M059J (cell line): Measurements from ENCODE around the gene PCK2. TPM values are rescaled to one million over a fixed set of nuclear protein-coding genes. Genes with fewer than 3 reads are reported as not detected.
"Not testable (repeated sequence)": the region's sequence is repeated elsewhere in the genome, so short reads cannot be mapped to it uniquely, and the experiment has no call there.

Experiments used
- DNase-seq: peaks from one replicate; pipeline ENCODE4 v3.0.0-alpha.2; 2012; ENCODE audit warnings: low read depth
- total RNA-seq: library from RNA; depleted of rRNA; stranded (reverse); fragments of >200 nt; shearing (Covaris generic); gene quantifications from 2 replicates; pipeline ENCODE4 v1.2.3, GENCODE V29; 2014; rRNA removed

Gene PCK2
- total RNA-seq, result 3.5 and 15.6 TPM in 2 replicates

DNA sequence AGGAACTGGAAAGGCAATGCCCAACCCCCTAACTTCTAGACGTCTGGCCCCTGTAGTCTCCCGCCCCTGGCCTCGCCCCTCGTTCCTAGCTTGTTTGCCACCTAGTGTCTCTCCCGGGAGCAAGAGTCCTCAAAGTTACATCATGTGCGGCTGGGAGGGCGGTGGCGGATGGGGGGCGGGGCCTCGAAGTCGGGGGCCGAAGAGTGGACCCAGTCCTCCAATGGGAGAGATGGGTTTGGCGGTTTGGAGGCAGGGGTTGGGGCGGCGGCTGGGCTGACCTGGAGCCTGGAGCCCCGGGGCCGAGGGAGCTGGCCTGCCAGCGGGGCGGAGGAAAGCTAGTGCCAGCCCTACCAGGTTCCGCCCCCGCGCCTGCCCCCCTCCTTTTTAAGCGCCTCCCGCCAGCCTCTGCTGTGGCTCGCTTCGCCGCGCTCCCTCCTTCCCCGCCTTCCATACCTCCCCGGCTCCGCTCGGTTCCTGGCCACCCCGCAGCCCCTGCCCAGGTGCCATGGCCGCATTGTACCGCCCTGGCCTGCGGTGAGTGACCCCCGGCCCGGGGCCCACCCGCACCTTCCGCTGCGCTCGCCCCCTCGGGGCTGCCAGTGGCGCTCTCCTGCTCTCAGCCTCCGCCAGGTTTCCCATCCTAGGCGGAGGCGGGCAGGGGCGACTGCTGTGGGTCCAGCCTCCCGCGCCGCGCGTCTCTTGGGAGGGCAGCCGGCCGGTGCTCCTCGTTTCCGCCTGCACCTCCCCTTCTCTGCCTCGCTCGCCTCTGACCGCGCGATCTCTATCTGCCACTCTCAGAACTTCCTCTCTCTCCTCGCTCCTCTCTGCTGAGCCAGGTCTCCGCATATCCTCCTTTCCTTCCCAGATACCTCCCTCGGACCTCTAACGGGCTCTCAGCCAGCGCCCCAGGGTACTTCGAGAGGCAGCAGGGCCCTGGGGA, at the start of gene PCK2:
PCK2 (plus strand) TSS at position 411 of the 940 bp plus-strand sequence; CDS start at position 506, 95 bp downstream.
- DNase-seq, result peak; percentile 89

DNA sequence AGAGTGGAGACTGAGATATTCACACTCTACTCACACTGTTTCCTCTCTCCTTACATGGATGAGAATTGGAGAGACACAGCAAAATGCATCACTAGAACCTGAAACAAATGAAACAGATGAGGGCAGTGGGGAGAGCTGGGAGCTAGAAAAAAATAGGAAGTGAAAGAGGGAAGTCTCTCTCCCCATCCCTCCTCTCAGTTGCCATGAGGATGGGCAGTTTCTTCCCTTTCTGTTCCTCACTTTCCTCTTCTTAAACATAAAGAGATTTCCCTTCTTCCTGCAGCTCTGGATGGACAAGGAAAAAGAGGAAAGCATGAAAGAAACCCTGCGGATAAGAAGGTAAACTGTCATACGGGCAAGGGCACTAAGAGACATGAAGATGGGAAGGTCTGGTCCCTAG, 45.1 kb upstream of the PCK2 start:
- not testable (repeated sequence) for DNase-seq

DNA sequence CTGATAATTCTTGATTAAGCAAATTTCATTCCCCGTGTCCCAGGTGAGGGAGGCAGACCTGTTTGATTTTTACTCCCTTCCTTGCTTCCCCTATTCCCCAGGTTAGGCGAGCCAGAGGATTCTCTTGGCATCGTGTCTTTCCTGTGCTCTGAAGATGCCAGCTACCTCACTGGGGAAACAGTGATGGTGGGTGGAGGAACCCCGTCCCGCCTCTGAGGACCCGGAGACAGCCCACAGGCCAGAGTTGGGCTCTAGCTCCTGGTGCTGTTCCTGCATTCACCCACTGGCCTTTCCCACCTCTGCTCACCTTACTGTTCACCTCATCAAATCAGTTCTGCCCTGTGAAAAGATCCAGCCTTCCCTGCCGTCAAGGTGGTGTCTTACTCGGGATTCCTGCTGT, 43.4 kb upstream of the PCK2 start:
- DNase-seq, result not testable (repeated sequence)

DNA sequence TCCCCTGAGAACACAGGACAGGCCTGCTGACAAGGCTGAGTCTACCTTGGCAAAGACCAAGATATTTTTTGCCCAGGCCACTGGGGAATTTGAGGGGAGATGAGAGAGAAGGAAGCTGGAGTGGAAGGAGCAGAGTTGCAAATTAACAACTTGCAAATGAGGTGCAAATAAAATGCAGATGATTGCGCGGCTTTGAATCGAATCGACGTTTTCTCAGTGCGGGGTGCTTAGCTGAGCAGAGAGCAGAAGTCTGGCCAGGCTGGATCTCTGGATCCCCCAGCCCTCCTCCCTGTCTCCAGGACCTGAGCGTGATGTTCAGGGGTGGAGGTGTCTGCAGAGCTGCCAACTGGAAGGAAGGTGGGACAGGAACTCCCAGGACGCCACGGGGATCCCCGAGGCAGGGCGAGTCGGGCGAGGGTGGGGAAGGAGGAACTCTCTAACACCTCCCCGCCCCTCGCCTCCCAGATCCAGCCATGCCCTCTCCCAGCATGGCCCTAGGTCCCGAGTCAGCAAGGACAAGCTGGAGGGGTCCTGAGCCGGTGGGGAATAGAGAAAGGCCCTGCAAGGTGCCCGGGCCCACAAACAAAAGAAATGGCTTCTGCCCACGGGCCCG, 42.8 kb upstream of the PCK2 start:
- no peak for DNase-seq

DNA sequence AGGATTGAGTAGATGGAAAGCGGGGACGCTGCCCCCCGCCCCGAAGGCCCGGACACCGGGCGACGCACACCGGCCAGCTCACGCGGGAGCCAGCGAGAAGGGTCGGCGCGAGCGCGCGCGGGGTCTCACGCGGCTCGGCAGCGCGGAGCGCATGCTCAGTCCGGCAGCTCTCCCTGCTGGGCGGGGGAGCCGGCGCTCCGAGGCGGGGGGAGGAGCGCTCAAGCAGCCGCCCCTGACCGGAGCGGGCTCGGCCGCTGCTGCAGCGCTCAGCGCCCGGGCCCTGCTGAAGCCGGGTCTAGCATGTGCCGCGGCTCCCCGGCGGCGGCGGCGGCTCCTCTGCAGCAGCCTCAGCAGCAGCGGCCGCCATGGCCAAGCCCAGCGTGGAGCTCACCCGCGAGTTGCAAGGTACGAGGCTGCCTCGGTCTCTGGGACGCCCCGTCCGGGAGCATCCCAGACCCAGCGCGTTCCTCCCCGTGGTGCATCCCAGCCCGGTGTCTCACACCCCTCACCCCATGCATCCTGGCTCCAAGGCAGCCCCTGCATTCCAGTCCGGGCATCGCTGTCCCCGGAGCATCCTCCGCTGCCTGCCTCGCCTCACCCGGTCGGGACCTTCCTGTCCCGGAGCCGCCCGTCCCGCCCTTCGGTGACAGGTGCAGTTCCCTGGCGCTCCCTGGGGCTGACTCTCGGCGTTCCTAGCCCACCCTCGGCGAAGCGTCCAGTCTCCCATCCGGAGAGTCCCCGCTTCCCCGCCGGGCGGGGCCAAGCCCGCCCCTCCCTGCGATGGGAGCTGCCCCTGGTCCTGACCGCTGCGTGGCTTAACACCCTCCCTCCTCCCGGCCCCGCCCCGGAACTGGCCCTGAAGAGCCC, 42.1 kb upstream of the PCK2 start, which contains the start of gene CARMIL3:
CARMIL3 (plus strand) TSS at position 221 of the 867 bp plus-strand sequence; CDS start at position 366, 145 bp downstream.
- peak; percentile 40 for DNase-seq

DNA sequence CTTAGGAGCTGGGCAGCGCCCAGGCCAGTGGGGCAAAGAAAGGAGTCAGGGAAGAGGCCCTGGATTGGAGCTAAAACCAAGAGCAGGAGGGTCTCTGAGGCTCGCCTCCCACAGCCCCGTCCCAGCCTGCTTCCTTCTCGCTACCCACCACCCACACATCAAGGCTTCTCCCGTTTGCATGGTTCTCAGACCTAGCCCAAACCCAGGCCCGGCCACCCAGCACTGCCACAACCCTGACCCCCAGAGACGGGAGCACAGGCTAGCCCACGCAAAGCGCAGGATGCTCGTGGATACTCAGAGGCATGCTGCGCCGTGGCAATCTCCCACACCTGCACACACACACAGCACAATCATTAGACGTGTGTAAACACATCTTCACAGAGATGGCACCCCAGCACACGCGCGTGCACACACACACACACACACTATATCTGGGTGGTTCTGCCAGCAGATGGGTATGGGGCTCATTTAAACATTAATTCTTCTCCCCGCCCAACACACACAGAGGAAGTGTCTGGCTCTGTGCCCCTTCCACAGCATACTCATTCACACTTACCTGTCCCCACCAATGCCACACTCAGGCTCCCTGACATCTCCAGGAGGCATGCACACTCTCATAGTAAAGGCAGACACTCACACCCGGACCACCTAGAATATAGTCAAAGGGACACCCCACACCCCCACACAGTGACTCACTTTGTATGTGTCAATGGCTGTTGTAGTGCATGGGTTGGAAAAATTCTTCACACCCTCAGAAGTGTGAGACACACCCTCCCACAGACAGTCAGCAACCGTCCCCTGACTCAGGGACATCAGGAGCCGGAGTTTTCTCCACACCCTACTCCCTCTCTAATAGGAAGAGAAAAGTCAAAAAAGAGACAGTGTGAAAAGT, 41.2 kb upstream of the PCK2 start:
- no peak for DNase-seq

DNA sequence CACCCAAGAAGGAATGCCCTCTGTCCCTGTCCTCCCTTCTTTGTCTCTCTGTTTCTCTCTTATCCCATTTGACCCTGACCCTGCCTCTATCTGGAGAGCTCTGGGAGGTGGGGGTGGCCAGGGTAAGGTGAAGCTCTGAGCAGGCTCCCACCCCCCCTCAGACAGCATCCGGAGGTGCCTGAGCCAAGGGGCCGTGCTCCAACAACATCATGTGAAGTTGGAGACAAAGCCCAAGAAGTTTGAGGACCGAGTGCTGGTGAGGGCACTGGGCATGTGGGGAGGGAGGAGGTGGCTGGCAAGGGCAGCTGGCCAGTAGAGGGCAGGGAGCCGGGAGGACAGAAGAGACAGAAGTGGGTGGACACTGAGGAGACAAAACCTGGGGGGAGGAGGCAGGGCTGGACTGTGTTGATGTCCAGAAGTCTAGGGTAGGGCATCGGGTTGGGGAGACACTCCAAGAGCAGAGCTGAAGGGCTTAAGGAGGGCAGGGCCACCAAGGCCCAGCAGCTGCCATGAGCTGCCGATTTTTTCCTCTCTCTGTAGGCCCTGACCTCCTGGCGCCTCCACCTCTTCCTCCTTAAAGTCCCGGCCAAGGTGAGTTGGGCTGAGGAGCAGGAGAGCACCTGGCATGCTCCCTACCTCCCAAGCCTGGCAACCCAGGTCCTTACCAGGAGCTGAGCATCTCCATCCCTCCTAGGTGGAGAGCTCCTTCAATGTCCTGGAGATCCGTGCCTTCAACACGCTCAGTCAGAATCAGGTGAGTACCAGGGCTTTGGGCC, 40.4 kb upstream of the PCK2 start:
- no peak for DNase-seq

DNA sequence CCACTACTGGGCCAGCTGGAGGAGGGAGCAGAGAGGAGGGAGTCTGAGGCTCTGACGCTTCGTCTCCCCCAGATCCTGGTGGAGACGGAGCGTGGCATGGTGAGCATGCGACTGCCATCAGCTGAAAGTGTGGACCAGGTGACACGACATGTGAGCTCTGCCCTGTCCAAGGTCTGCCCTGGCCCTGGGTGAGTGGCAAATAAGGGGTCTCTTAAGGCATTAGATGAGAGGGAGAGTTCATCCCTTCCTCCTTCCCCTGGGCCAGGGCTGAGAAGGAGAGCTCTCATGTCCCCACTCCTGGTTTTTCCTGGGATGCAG, 39.8 kb upstream of the PCK2 start:
- DNase-seq, result no peak

DNA sequence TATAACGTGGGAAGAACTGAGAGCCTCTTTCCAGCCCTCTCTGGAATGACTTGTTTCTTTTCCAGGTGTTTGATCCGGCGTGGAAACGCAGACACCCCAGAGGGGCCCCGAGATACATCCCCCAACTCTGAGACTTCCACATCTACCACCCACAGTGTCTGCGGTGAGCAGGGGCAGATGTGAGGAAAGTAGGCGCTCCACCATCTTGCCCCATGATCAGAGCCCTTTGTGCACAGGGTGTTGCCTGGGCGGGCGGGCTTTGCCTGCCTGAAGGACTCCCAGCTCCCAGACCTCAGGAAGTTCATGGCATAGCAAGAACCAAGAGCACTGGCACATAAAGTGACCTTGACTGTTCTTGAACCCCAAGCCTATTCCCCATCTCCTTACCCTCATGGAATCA, 39.5 kb upstream of the PCK2 start:
- no peak for DNase-seq

DNA sequence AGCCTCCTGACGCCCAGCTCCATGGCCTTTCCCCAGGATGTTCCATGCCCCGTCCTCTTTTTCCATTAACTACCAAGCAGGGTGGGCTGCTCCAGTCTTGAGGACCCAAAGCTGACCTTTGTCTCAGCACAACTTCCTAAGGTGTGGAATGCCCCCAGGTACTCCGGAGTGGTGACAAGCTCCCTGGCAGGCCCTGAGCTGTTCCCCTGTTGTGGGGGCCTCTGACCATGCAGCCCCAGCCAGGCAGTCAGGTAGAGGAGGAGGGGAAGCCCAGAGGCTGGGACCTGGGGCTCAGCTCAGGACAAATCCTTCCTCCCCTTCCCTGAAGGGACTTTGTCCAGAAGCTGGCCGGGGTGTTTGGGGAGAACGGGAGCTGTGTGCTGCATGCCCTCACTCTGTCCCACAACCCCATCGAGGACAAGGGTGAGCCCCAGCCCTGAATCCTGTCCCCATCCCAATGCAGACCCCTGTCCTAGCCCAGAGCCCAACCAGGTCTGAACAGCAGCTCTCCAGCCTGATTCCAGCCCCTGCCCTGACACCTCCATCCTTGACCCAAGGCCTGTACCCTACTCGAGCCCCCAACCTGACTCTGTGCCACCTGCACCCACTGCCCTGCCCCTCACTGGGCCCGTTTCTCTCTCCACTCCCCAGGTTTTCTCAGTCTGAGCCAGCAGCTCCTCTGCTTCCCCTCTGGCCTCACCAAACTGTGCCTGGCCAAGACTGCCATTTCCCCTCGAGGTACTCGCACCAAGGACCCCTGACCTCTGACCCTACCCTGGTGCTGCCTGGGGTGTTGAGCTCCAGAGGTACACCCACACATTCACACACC, 37.9 kb upstream of the PCK2 start:
- DNase-seq, result no peak

DNA sequence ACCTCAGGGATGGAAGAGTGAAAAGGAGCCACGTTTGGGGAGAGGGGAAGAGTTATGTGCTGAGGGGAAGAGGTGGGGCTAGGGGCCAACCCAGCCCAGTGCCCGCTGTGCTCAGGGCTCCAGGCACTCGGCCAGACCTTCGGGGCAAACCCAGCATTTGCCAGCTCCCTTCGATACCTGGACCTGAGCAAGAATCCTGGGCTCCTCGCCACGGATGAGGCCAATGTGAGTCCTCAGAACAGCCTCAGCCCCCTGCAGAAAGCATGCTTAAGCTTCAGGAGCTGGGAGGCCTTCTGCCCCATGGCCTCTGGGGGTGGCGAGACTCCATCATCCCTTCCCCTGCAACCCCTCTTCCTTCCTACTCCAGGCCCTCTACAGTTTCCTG, 37.3 kb upstream of the PCK2 start:
- no peak for DNase-seq

DNA sequence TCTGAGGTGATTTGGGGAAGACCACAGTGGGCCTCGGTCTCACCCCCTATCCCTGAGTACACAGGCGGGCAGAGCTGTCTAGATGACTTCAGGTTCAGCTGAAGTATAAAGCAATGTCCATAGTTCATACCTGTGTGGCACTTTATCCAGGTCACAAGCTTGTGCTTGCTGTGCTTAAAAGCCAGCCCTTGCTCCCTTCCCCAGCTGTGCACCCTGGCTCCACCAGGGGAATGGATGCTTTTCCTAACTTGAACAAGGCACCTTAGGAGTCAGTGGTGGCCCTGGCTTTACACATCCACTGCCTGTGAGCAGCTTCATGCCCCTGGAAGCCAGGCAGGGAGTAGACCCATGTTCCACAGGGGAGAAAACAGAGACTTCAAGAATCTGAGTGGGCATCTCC, 36.8 kb upstream of the PCK2 start:
- DNase-seq, result no peak

DNA sequence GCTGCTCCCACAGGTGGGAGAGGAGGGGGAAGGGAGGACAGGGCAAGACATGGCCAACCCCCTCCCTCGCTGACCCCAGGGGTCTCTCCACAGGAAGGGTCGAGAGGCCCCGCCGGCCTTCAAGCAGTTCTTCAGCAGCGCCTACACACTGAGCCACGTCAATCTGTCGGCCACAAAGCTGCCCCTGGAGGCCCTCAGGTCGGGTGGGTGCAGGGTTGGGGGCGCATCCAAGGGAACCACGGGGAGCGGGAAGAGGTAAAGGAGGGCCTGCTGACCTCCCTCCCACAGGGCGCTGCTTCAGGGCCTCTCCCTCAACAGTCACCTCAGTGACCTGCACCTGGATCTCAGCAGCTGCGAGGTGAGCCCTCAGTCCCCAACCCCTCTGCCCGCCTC, 36.2 kb upstream of the PCK2 start:
- DNase-seq, result no peak

DNA sequence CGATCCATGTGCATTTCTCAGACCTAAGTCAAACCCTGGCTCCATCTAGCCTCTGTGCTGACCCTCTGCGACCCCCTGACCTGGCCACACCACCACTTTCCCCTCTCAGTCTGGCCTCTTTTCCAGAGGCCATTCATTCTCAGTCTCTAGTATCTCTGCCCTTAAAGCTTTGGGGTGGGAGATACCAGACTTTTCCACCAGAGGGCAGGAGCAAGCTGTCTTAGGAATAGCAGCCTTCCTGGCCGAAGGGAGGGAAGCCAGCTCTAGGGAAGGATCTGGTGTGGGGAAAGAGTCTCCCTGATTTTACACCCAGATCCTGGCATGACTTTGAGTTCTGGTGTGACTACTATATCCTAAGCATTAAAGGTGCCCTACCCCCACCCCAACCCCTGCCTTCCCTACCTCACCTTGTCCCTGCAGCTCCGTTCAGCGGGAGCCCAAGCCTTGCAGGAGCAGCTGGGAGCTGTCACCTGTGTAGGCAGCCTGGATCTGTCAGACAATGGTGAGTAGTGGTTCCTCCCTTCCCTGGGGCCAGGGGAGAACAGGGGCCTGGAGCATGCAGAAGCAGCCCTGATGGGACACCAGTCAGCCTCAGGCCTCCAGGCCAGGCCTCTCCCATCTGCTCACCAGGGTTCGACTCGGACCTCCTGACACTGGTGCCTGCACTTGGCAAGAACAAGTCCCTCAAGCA, 35.7 kb upstream of the PCK2 start:
- DNase-seq, result peak; percentile 69

DNA sequence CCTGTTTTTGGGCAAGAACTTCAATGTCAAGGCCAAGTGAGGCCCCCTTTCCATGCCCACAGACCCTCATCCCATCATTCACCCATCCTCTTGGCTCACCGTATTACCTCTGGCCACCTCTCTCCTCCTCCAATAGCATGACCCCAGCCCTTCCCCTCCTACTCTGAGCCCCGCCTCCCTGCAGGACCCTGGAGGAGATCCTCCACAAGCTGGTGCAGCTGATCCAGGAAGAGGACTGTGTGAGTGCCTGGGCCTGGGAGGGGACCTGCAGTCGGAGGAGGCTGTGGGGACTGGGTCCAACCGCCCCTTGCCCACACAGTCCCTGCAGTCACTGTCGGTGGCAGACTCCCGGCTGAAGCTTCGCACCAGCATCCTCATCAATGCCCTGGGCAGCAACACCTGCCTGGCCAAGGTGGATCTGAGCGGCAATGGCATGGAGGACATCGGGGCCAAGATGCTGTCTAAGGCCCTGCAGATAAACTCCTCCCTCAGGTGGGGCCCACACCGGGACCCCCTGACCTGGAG, 35.1 kb upstream of the PCK2 start:
- no peak for DNase-seq

DNA sequence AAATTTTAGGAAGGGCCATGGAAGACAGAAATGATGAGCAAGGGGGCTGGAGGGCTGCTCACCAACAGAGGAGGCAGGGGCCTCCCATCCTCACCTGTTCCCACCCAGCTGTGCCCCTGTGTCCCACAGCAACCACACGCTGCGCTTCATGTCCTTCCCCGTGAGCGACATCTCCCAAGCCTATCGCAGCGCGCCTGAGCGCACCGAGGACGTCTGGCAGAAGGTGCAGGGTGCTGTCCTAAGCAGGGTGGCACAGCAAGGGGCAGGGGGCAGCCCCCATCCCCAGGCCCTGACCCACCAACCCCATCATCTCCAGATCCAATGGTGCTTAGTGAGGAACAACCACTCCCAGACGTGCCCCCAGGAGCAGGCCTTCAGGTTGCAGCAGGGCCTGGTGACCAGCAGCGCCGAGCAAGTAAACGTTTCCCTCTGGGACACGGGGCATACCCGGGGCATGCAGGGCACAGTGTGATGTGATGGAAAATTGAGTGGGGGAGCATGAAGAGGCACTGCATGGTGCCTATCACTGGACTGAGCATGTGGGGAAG, 34.2 kb upstream of the PCK2 start:
- DNase-seq, result no peak

DNA sequence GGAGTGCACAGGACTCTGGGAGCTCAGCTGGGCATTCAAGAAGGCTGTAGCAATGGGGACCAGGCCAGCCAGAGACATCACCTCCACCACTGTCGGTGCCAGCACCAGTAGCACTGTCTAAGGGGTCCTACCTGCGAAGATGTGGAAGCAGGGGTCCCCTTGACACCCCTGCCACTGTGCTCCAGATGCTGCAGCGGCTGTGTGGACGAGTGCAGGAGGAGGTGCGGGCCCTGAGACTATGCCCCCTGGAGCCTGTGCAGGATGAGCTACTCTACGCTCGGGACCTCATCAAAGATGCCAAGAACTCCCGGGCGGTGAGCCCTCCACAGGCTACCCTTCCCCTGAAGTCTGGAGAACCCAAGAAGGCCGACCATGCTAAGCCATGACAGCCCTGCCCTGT, 33.7 kb upstream of the PCK2 start:
- no peak for DNase-seq
